OCI-LY1 (cell line): ENCODE results near the gene GNAL.

Experiments used
- CTCF ChIP-seq: fragments of 200-600 bp; sonication (generic), shearing (Covaris generic); IDR thresholded peaks from 2 replicates; pipeline ENCODE4 v1.5.1; 2017; ENCODE audit warnings: mild to moderate bottlenecking, antibody characterized with exemption, low read length, moderate library complexity, mixed read lengths
- EZH2 ChIP-seq: fragments of 200-600 bp; sonication (generic), shearing (Covaris generic); IDR thresholded peaks from 2 replicates; pipeline ENCODE4 v1.8.0; 2017; ENCODE audit warnings: borderline replicate concordance, mixed run types, mild to moderate bottlenecking, antibody characterized with exemption, low read length, moderate library complexity, mixed read lengths

DNA sequence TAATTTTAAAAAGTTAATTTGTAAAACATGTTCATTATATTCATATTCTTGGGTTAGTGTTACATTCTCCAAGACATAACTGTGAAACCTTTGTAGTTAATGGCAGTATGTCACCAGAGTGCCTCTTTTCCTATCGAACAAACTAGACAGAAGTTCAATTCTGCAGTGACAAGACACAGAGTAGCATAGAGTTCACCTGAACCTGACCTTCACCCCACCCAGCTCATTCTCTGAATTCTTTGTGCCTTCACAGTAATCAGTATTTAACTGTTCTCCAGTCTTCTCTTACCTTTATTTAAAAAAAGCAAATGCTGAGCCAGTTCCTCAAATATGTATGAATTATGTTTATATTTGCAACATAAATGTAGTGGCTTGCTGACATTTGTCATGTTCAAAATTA, 109.2 kb downstream of the GNAL start:
- no peak for TF ChIP-seq CTCF
- TF ChIP-seq EZH2 = no peak
